Measurements from ENCODE around the gene CCDC183. TPM values are rescaled to one million over a fixed set of nuclear protein-coding genes. Genes with fewer than 3 reads are reported as not detected.

The CCDC183 gene
- total and polyA plus RNA-seq, 10 donors, result 0.41 to 1.6 (median 0.69) TPM

DNA sequence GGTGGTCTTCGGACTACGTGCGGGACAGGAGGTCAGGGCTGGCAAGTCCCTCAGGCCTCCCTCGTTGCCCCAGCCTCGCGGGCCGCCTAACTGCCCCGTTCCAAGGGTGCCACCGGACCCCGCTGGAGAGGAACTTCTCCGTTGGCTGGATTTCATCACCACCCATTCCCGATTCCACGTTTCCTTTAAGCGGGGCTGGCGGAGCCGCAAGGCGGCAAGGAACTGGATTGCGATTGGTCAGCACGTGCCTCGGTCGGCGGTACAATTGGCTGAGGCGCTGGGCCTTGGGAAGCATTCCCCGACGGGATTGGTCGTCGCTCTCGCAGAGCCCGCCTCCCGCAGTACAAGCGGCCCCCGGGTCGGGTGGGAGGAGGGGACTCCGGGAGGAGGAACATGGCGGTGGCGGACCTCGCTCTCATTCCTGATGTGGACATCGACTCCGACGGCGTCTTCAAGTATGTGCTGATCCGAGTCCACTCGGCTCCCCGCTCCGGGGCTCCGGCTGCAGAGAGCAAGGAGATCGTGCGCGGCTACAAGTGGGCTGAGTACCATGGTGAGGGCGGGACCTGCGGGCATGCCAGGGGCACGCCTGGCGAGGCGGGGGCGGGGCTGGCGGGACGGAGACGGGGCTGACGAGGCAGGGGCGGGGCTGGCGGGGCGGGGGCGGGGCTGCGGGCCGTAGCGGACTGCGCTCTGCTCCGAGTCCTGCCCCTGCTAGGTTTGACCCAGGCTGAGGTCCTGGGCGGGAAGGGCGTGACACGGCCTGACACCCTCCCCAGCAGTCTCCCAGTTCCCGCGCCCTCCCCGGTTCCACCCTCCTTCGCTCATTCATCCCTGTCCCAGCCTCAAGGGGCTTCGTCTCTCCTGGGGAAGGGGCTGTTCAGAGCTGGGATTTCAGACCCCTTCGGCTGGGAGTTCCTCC is 53.2 kb downstream of the CCDC183 start, which contains the start of gene PHPT1:
PHPT1 (plus strand) TSS at position 372 of the 922 bp plus-strand sequence; CDS start at position 394, 22 bp downstream.
- Histone ChIP-seq H3K4me3 (peak within 1 kb of the TSS; percentile 57 to 90 (median 82)), H3K27me3 (replicated peaks in 1 of 7) (peaks cover 0 to 42% (median 37%) of the 10 kb centered on the region in 7 donors), H3K27ac (peak within 1 kb of the TSS; percentile 80 to 93 (median 88)), H3K36me3 (peaks cover 0 to 38% (median 8%) of the 10 kb centered on the region in 6 donors), H3K9me3 (no peaks in the 10 kb centered on the region), H3K4me1 (peaks cover 23 to 83% (median 59%) of the 10 kb centered on the region in 6 donors)
- 0 to 2% (median 0%) methylated on average over 29 to 77 of the region's 77 CpGs for WGBS, 5 donors
- intact Hi-C loops (cut with DNase I; ENCODE audit: low total_unique reads), result loop anchor here (10.0 kb wide), 1 partner anchor 96 kb away; the partner anchor contains the start of genes C8G and FBXW5
- peak; percentile 97 to 98 (median 97) for TF ChIP-seq POLR2AphosphoS5 (IDR thresholded peaks at IDR 0.05)
- TF ChIP-seq, protein P1, sequence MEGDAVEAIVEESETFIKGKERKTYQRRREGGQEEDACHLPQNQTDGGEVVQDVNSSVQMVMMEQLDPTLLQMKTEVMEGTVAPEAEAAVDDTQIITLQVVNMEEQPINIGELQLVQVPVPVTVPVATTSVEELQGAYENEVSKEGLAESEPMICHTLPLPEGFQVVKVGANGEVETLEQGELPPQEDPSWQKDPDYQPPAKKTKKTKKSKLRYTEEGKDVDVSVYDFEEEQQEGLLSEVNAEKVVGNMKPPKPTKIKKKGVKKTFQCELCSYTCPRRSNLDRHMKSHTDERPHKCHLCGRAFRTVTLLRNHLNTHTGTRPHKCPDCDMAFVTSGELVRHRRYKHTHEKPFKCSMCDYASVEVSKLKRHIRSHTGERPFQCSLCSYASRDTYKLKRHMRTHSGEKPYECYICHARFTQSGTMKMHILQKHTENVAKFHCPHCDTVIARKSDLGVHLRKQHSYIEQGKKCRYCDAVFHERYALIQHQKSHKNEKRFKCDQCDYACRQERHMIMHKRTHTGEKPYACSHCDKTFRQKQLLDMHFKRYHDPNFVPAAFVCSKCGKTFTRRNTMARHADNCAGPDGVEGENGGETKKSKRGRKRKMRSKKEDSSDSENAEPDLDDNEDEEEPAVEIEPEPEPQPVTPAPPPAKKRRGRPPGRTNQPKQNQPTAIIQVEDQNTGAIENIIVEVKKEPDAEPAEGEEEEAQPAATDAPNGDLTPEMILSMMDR (IDR thresholded peaks at IDR 0.05 in 8 of 11, conservative IDR thresholded peaks at IDR 0.05 in 3 of 11), result peak in 2 of 11 experiments; percentile 18 to 20
- TF ChIP-seq POLR2A (IDR thresholded peaks at IDR 0.05), result peak in 1 of 3 donors; percentile 72
- DNase-seq, result peak; percentile 99

DNA sequence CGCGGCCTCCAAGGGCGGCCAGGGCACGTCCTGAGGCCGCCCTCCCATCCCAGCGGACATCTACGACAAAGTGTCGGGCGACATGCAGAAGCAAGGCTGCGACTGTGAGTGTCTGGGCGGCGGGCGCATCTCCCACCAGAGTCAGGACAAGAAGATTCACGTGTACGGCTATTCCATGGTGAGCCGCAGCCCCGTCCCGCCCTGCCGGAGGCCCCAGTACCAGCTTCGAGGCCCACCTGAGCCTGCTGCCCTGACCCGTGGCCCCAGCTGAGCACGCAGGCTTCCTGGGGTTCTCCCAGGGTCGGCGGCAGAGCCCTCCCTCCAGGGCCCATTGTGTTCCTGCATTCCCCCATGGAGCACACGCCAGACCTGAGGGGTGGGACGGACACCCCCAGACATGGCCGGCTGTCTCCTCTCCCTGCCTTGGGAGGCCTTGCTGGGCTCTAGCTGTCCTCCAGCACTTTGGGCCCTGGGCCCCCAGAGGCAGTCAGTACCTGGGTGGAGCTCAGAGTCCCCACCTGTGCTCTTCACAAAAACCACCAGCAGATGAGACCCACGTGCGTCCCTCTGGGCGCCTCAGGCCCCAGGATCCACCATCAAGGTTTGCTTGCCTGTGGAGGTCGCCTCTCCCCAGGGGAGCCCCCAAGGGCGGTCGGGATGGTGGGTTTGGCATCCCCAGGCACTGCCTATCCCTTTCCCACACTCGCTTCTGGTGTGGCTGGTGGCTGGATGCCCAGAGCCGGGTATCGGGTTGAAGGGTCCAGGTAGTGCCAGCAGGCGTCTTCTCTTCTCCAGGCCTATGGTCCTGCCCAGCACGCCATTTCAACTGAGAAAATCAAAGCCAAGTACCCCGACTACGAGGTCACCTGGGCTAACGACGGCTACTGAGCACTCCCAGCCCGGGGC is 54.1 kb downstream of the CCDC183 start:
- Histone ChIP-seq H3K27me3 (replicated peaks in 1 of 7) (peaks cover 0 to 34% (median 31%) of the 10 kb centered on the region in 7 donors), H3K36me3 (peaks cover 0 to 34% (median 8%) of the 10 kb centered on the region in 6 donors), H3K4me1 (peaks cover 22 to 85% (median 63%) of the 10 kb centered on the region in 6 donors), H3K4me3 (peak overlapping the region; percentile 57 to 90 (median 82)), H3K9me3 (no peaks in the 10 kb centered on the region), H3K27ac (peak overlapping the region in 7 of 8 donors; percentile 83 to 93 (median 88))
- no peak for DNase-seq
- WGBS, 5 donors, result 63 to 71% (median 69%) methylated on average over 24 to 43 of the region's 43 CpGs
- TF ChIP-seq, protein P1 (IDR thresholded peaks at IDR 0.05 in 8 of 11, conservative IDR thresholded peaks at IDR 0.05 in 3 of 11), result no peak
- TF ChIP-seq POLR2A (IDR thresholded peaks at IDR 0.05) (no peak), POLR2AphosphoS5 (IDR thresholded peaks at IDR 0.05) (peak in 2 of 3 donors; percentile 20 to 66)
- intact Hi-C loops (cut with DNase I; ENCODE audit: low total_unique reads), result loop anchor here (10.0 kb wide), 1 partner anchor 95 kb away; the partner anchor contains the start of genes C8G and FBXW5

GRCh38 chr9:136850866-136851775 is 55.0 kb downstream of the CCDC183 start:
- WGBS, 5 donors, result 88 to 93% (median 89%) methylated on average over 20 to 23 of the region's 23 CpGs
- peaks cover 22 to 86% (median 65%) of the 10 kb centered on the region in 6 donors for H3K4me1 ChIP-seq
- peaks cover 0 to 25% (median 8%) of the 10 kb centered on the region in 6 donors for H3K36me3 ChIP-seq
- H3K27me3 ChIP-seq (replicated peaks in 1 of 7), result peaks cover 0 to 25% (median 22%) of the 10 kb centered on the region in 7 donors
- no peak overlapping the region for H3K4me3 ChIP-seq
- TF ChIP-seq, protein P1 (IDR thresholded peaks at IDR 0.05 in 8 of 11, conservative IDR thresholded peaks at IDR 0.05 in 3 of 11), result no peak
- TF ChIP-seq POLR2A (IDR thresholded peaks at IDR 0.05) (no peak), POLR2AphosphoS5 (IDR thresholded peaks at IDR 0.05) (peak in 1 of 3 donors; percentile 4)
- no peaks in the 10 kb centered on the region for H3K9me3 ChIP-seq
- H3K27ac ChIP-seq, result no peak overlapping the region
- no peak for DNase-seq
- intact Hi-C loops (cut with DNase I; ENCODE audit: low total_unique reads), result no loop called here

Measured in spleen (tissue), 11 donors.